ENCODE data around the gene LRCOL1. TPM values are rescaled to one million over a fixed set of nuclear protein-coding genes. Genes with fewer than 3 reads are reported as not detected.

The LRCOL1 gene
- total RNA-seq, 1 donor from 2014 or later: not detected

- intact Hi-C loops (cut with DNase I): loop anchor here (10.0 kb wide), 1 partner anchor 463 kb away; no protein-coding TSS in a partner anchor
- H3K4me3 ChIP-seq: no peak overlapping the region
Measured at GRCh38 chr12:132617822-132618682, 7.7 kb upstream of the LRCOL1 start.

GRCh38 chr12:132617135-132617701 is 6.8 kb upstream of the LRCOL1 start:
- Histone ChIP-seq H3K9me3 (no peaks in the 10 kb centered on the region), H3K27me3 (peaks cover 5% of the 10 kb centered on the region), H3K4me1 (peaks cover 13% of the 10 kb centered on the region), H3K27ac (no peak overlapping the region), H3K36me3 (no peaks in the 10 kb centered on the region), H3K4me3 (no peak overlapping the region)
- TF ChIP-seq CTCF (IDR thresholded peaks at IDR 0.05): no peak
- TF ChIP-seq POLR2AphosphoS5 (IDR thresholded peaks at IDR 0.05; ENCODE audit: insufficient read depth in 1 of 2, low read depth in 1 of 2): no peak
- TF ChIP-seq POLR2A (IDR thresholded peaks at IDR 0.05): no peak
- DNase-seq (ENCODE audit: extremely low spot score in 2 of 2): no peak
- intact Hi-C loops (cut with DNase I): loop anchor here (10.0 kb wide), 1 partner anchor 462 kb away; no protein-coding TSS in a partner anchor

More at GRCh38 chr12:132617822-132618682, 7.7 kb upstream of the LRCOL1 start:
- H3K27me3 ChIP-seq: peaks cover 5% of the 10 kb centered on the region
- H3K9me3 ChIP-seq: no peaks in the 10 kb centered on the region
- H3K27ac ChIP-seq: no peak overlapping the region
- no peaks in the 10 kb centered on the region for H3K36me3 ChIP-seq
- H3K4me1 ChIP-seq: peaks cover 21% of the 10 kb centered on the region
- TF ChIP-seq POLR2AphosphoS5 (IDR thresholded peaks at IDR 0.05; ENCODE audit: insufficient read depth in 1 of 2, low read depth in 1 of 2): no peak
- TF ChIP-seq CTCF (IDR thresholded peaks at IDR 0.05): no peak
- no peak for TF ChIP-seq POLR2A (IDR thresholded peaks at IDR 0.05)
- no peak for DNase-seq (ENCODE audit: extremely low spot score in 2 of 2)

- peaks cover 5% of the 10 kb centered on the region for H3K27me3 ChIP-seq
- no peak for DNase-seq (ENCODE audit: extremely low spot score in 2 of 2)
Measured at GRCh38 chr12:132615579-132616038, 5.2 kb upstream of the LRCOL1 start.

GRCh38 chr12:132614861-132615578 is 4.6 kb upstream of the LRCOL1 start:
- no peaks in the 10 kb centered on the region for H3K9me3 ChIP-seq
- H3K27ac ChIP-seq: no peak overlapping the region
- no peaks in the 10 kb centered on the region for H3K36me3 ChIP-seq
- TF ChIP-seq CTCF (IDR thresholded peaks at IDR 0.05) (peak; percentile 78 to 93 (median 88)), POLR2A (IDR thresholded peaks at IDR 0.05) (no peak), POLR2AphosphoS5 (IDR thresholded peaks at IDR 0.05; ENCODE audit: insufficient read depth in 1 of 2, low read depth in 1 of 2) (no peak)
- H3K4me1 ChIP-seq: peaks cover 17% of the 10 kb centered on the region
- H3K27me3 ChIP-seq: peaks cover 5% of the 10 kb centered on the region
- H3K4me3 ChIP-seq: no peak overlapping the region
- intact Hi-C loops (cut with DNase I): loop anchor here (5.0 to 10.0 kb wide), 2 partner anchors 203 to 460 kb away; no protein-coding TSS in a partner anchor
- no peak for DNase-seq (ENCODE audit: extremely low spot score in 2 of 2)

More at GRCh38 chr12:132615579-132616038, 5.2 kb upstream of the LRCOL1 start:
- Histone ChIP-seq H3K27ac (no peak overlapping the region), H3K36me3 (no peaks in the 10 kb centered on the region), H3K4me1 (peaks cover 11% of the 10 kb centered on the region), H3K4me3 (no peak overlapping the region), H3K9me3 (no peaks in the 10 kb centered on the region)
- intact Hi-C loops (cut with DNase I): loop anchor here (10.0 kb wide), 1 partner anchor 461 kb away; no protein-coding TSS in a partner anchor
- no peak for TF ChIP-seq POLR2AphosphoS5 (IDR thresholded peaks at IDR 0.05; ENCODE audit: insufficient read depth in 1 of 2, low read depth in 1 of 2)
- no peak for TF ChIP-seq POLR2A (IDR thresholded peaks at IDR 0.05)
- TF ChIP-seq CTCF (IDR thresholded peaks at IDR 0.05): no peak
